Stimulated activated naive CD4-positive, alpha-beta T cell (primary cell): ENCODE data around the gene SLC6A11.

Source experiments
- DNase-seq, 6 experiments: peaks; one replicate each; lab custom pipeline; 2025; lab: John Stamatoyannopoulos, UW

The SLC6A11 gene

GRCh38 chr3:10888518-10889090 is 72.6 kb downstream of the SLC6A11 start:
- no peak for DNase-seq

- no peak for DNase-seq
Measured at GRCh38 chr3:10889206-10889960, 73.4 kb downstream of the SLC6A11 start.

- DNase-seq: no peak
Measured at GRCh38 chr3:10890665-10891064, 74.6 kb downstream of the SLC6A11 start.

- DNase-seq: no peak
Measured at GRCh38 chr3:10892622-10893021, 76.6 kb downstream of the SLC6A11 start.

- DNase-seq: no peak
Measured at GRCh38 chr3:10901296-10901945, 85.4 kb downstream of the SLC6A11 start.

- no peak for DNase-seq
Measured at GRCh38 chr3:10907262-10907661, 91.2 kb downstream of the SLC6A11 start.

- no peak for DNase-seq
Measured at GRCh38 chr3:10910367-10910766, 94.3 kb downstream of the SLC6A11 start.

GRCh38 chr3:10911350-10912002 is 95.4 kb downstream of the SLC6A11 start:
- DNase-seq: no peak

- DNase-seq: no peak
Measured at GRCh38 chr3:10912786-10913185, 96.8 kb downstream of the SLC6A11 start.

- DNase-seq: no peak
Measured at GRCh38 chr3:10915376-10915775, 99.3 kb downstream of the SLC6A11 start.

GRCh38 chr3:10917176-10917575 is 101.1 kb downstream of the SLC6A11 start:
- DNase-seq: no peak

GRCh38 chr3:10918011-10918410 is 102.0 kb downstream of the SLC6A11 start:
- no peak for DNase-seq

- DNase-seq: no peak
Measured at GRCh38 chr3:10919636-10920035, 103.6 kb downstream of the SLC6A11 start.

- no peak for DNase-seq
Measured at GRCh38 chr3:10925436-10926255, 109.6 kb downstream of the SLC6A11 start.

- no peak for DNase-seq
Measured at GRCh38 chr3:10926256-10926810, 110.3 kb downstream of the SLC6A11 start.

- DNase-seq: no peak
Measured at GRCh38 chr3:10926811-10927521, 110.9 kb downstream of the SLC6A11 start.

- DNase-seq: no peak
Measured at GRCh38 chr3:10927551-10927950, 111.5 kb downstream of the SLC6A11 start.

GRCh38 chr3:10928407-10928960 is 112.5 kb downstream of the SLC6A11 start:
- DNase-seq: no peak

GRCh38 chr3:10928961-10929471 is 113.0 kb downstream of the SLC6A11 start:
- DNase-seq: no peak

- DNase-seq: no peak
Measured at GRCh38 chr3:10929978-10930665, 114.1 kb downstream of the SLC6A11 start.
